Neuronal stem cell (in vitro differentiated cells): ENCODE data around the gene FOS.

Experiments used
- DNase-seq: peaks from one replicate; pipeline ENCODE4 v3.0.0-alpha.2; 2013; ENCODE audit warnings: low spot score
- H2AFZ ChIP-seq: one replicate; pipeline ENCODE4 v1.6.1; 2013; ENCODE audit warnings: mild to moderate bottlenecking, low read length, inconsistent platforms
- H2AK5ac ChIP-seq: 2 replicates; pipeline ENCODE4 v1.6.1; 2013; ENCODE audit warnings: low read depth, mild to moderate bottlenecking, inconsistent platforms, low read length, moderate library complexity, mixed read lengths
- H2BK120ac ChIP-seq: 2 replicates; pipeline ENCODE4 v1.6.1; 2013; ENCODE audit warnings: low read depth, mild to moderate bottlenecking, inconsistent platforms, low read length, moderate library complexity, mixed read lengths
- H2BK12ac ChIP-seq: one replicate; pipeline ENCODE4 v1.6.1; 2013; ENCODE audit warnings: low read length, inconsistent platforms
- H2BK15ac ChIP-seq: 2 replicates; pipeline ENCODE4 v1.6.1; 2013; ENCODE audit warnings: mild to moderate bottlenecking, low read length, inconsistent platforms, mixed read lengths
- H2BK5ac ChIP-seq: one replicate; pipeline ENCODE4 v1.6.1; 2013; ENCODE audit warnings: inconsistent platforms, mild to moderate bottlenecking, low read length, moderate library complexity
- H3K14ac ChIP-seq: one replicate; pipeline ENCODE4 v1.6.1; 2013; ENCODE audit warnings: low read length, inconsistent platforms
- H3K18ac ChIP-seq: 2 replicates; pipeline ENCODE4 v1.6.1; 2013; ENCODE audit warnings: low read length, inconsistent platforms
- H3K23ac ChIP-seq: 2 replicates; pipeline ENCODE4 v1.6.1; 2013; ENCODE audit warnings: low read depth, mild to moderate bottlenecking, mixed read lengths, low read length, inconsistent platforms; ENCODE audit not compliant: poor library complexity
- H3K27ac ChIP-seq: replicated peaks from 3 replicates; pipeline ENCODE4 v1.5.1; 2013; ENCODE audit warnings: low read length, inconsistent platforms
- H3K27me3 ChIP-seq, 3 experiments: 2 replicates each; pipeline ENCODE4 v1.6.1; 2013; ENCODE audit warnings: low read length in 3 of 3, mild to moderate bottlenecking in 2 of 3, inconsistent platforms in 1 of 3, low read depth in 1 of 3, mixed read lengths in 1 of 3, moderate library complexity in 1 of 3; ENCODE audit not compliant: control insufficient read depth in 3 of 3, insufficient read depth in 3 of 3
- H3K36me3 ChIP-seq, 2 donors: replicated peaks in 1 of 2; 2 replicates each; pipeline ENCODE4 v1.6.1; 2013; ENCODE audit warnings: low read length in 2 of 2; ENCODE audit not compliant: control insufficient read depth in 2 of 2, insufficient read depth in 2 of 2
- H3K4ac ChIP-seq: 2 replicates; pipeline ENCODE4 v1.6.1; 2013; ENCODE audit warnings: inconsistent platforms, mild to moderate bottlenecking, low read length, moderate library complexity
- H3K4me1 ChIP-seq, 2 donors: 1 replicate in 1 of 2; 2 replicates in 1 of 2; pipeline ENCODE4 v1.6.1; 2013; ENCODE audit warnings: low read length in 2 of 2, low read depth in 1 of 2; ENCODE audit not compliant: control insufficient read depth in 2 of 2, insufficient read depth in 1 of 2
- H3K4me2 ChIP-seq: one replicate; pipeline ENCODE4 v1.6.1; 2013; ENCODE audit warnings: mild to moderate bottlenecking, low read length, inconsistent platforms; ENCODE audit not compliant: insufficient read depth, poor library complexity, severe bottlenecking
- H3K4me3 ChIP-seq, 2 donors: 2 replicates each; pipeline ENCODE4 v1.5.1; 2013; ENCODE audit warnings: low read length in 2 of 2, mild to moderate bottlenecking in 2 of 2, inconsistent platforms in 1 of 2, moderate library complexity in 1 of 2
- H3K79me1 ChIP-seq: one replicate; pipeline ENCODE4 v1.6.1; 2013; ENCODE audit warnings: low read depth, mild to moderate bottlenecking, inconsistent platforms, low read length, moderate library complexity
- H3K9ac ChIP-seq: one replicate; pipeline ENCODE4 v1.6.1; 2013; ENCODE audit warnings: mild to moderate bottlenecking, low read depth, low read length, inconsistent platforms; ENCODE audit not compliant: poor library complexity
- H3K9me3 ChIP-seq, 2 donors: replicated peaks in 1 of 2; 2 replicates each; pipeline versions ENCODE3 to v1.6.1; 2013; ENCODE audit warnings: low read length in 2 of 2, mild to moderate bottlenecking in 2 of 2, inconsistent platforms in 1 of 2, low read depth in 1 of 2, mixed read lengths in 1 of 2, moderate library complexity in 1 of 2; ENCODE audit not compliant: control insufficient read depth in 2 of 2, insufficient read depth in 1 of 2
- H4K8ac ChIP-seq: one replicate; pipeline ENCODE4 v1.6.1; 2013; ENCODE audit warnings: low read depth, mild to moderate bottlenecking, inconsistent platforms, low read length, moderate library complexity
- H4K91ac ChIP-seq: one replicate; pipeline ENCODE4 v1.6.1; 2013; ENCODE audit warnings: low read length, low read depth, mild to moderate bottlenecking, inconsistent platforms; ENCODE audit not compliant: poor library complexity
- WGBS, 2 donors: extraction: QIAGEN DNeasy Blood & Tissue Kit; methylation state at CpG; one replicate each; pipeline ENCODE4 v1.1.7; 2013; ENCODE audit warnings: missing lambda C conversion rate in 2 of 2, mixed read lengths in 1 of 2; ENCODE audit not compliant: insufficient read length in 2 of 2, insufficient replicate concordance in 1 of 2; ENCODE audit errors: extremely low coverage in 2 of 2; 5-methylcytosine and 5-hydroxymethylcytosine counted together

Gene FOS

DNA sequence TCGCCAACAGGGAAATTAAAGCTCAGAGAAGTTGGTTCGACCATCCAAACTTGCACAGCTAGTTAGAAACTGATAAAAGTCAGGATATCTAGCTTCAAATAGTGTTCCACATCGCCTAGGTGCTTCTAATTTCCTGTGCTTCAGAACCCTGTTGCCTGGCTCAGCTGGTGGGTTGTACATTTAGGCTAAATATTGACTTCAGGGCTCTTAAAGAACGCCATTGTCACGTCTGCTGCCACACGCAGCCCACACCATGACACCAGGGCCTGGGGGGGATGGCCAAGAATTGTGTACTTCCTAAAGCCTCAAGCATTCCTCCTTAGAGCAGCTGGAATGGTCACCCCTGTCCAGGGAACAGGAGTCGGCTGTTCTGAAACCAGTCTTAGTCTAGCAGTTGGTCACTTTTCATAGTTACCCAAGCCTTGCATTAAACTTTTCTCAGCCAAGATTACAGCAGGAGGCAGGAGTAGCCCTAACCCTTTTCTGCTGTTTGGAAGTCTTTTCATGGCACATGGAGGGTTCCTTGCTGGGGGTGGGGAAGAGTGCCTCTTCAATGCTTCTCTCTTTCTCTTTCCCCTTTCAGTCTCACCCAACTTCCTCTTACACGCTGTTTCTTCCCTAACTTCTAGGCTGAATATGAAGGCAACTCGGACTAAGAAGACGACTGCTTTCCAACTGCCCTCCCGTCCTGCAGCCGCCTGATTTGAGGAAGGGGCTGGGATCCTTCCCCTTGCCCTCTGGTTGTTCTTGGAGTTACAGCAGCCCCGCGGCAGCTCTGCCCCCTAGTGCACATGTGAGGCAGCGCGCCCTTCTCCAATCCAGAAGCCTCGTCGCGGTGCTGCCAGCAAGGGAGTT, 17.1 kb downstream of the FOS start:
- Histone ChIP-seq H3K9ac (no peak overlapping the region), H2BK15ac (no peak overlapping the region), H2BK5ac (no peak overlapping the region), H2AFZ (peak overlapping the region; percentile 97), H3K36me3 (no peaks in the 10 kb centered on the region), H3K27ac (no peak overlapping the region), H3K23ac (no peak overlapping the region), H2BK12ac (no peak overlapping the region), H3K9me3 (no peaks in the 10 kb centered on the region), H3K4me3 (peak overlapping the region in 1 of 2 donors; percentile 79), H4K91ac (no peak overlapping the region), H3K79me1 (no peaks in the 10 kb centered on the region), H3K4me1 (peaks cover 7 to 11% of the 10 kb centered on the region in 2 donors), H3K14ac (no peak overlapping the region), H2BK120ac (no peak overlapping the region), H4K8ac (no peak overlapping the region), H3K4ac (no peak overlapping the region), H3K4me2 (peak overlapping the region; percentile 68), H3K27me3 (peaks cover 0 to 3% (median 0%) of the 10 kb centered on the region in 3 experiments), H2AK5ac (no peak overlapping the region), H3K18ac (peak overlapping the region; percentile 46)
- DNase-seq, result peak; percentile 79
- no CpG with 5 or more reads among the region's 19 CpGs for WGBS, 2 donors

DNA sequence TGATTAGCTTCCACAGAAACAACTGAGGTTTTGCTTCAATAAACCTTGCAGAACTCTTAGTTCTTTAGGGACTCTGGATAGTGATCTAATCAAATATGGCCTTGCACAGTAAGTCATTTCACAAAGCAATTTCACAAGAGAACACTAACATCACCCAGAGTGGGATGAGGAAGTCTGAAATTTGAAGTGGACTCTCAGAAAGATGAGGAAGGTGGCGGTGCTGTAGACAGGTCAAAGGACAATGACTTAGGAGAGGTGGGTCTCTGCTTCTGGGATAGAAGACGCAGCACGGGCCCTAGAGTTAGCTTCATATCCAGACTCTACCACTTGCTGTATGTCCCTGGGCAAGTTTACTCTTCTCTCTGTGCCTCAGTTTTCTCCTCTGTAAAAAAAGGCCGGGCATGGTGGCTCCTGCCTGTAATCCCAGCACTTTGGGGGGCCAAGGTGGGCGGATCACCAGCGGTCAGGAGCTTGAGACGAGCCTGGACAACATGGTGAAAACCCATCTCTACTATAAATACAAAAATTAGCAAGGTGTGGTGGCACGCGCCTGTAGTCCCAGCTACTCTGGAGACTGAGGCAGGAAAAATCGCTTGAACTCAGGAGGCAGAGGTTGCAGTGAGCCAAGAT, 18.9 kb downstream of the FOS start:
- H3K9ac ChIP-seq, result no peak overlapping the region
- H3K18ac ChIP-seq, result no peak overlapping the region
- no peaks in the 10 kb centered on the region for H3K9me3 ChIP-seq
- H4K8ac ChIP-seq, result no peak overlapping the region
- no peak overlapping the region for H2AK5ac ChIP-seq
- no peak overlapping the region for H2AFZ ChIP-seq
- no peak for DNase-seq
- H3K4me3 ChIP-seq, result no peak overlapping the region
- H3K23ac ChIP-seq, result no peak overlapping the region
- no peak overlapping the region for H2BK12ac ChIP-seq
- H3K14ac ChIP-seq, result no peak overlapping the region
- H3K79me1 ChIP-seq, result no peaks in the 10 kb centered on the region
- no CpG with 5 or more reads among the region's 10 CpGs for WGBS, 2 donors
- no peak overlapping the region for H3K4me2 ChIP-seq
- H3K27me3 ChIP-seq, result no peaks in the 10 kb centered on the region
- H3K4ac ChIP-seq, result no peak overlapping the region
- no peaks in the 10 kb centered on the region for H3K36me3 ChIP-seq
- H2BK15ac ChIP-seq, result no peak overlapping the region
- H3K4me1 ChIP-seq, result peaks cover 7 to 11% of the 10 kb centered on the region in 2 donors
- no peak overlapping the region for H4K91ac ChIP-seq
- H2BK120ac ChIP-seq, result no peak overlapping the region
- no peak overlapping the region for H2BK5ac ChIP-seq
- no peak overlapping the region for H3K27ac ChIP-seq

DNA sequence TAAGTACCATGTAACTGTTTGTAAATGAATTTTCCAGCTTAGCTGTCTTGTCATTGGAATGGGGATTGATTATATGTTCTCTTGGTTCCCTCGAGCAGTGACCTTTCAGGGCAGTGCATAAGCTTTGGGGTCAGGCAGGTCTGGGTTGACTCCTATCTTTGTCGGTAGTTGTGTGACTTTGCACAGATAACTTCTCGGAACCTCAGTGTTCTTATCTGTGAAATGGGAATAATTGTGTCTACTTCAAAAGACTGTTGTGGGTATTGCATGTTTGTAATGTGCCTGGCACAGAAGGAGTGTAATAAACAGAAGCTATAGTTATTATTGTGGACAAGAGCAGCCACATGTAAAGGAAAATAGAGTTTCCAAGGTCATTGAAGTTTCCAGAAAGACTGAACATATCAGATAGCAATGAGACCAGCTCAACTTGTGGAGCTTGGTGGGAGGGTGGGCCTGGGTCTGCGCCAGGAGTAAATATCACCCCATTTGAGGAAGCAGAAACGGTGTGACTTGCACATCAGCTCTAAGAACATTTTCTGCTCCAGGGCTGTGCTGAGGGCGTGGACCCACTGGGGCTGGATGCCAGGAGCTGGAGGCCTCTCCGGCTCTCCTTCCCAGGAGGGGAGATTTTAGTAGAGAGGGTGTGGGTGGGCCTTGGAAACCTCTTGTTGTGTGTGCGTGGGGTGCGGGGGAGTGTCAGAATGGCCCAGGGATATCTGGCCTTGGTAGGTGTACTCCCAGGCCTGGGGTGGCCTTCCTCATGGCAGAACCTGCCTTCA, 19.7 kb downstream of the FOS start:
- H2BK120ac ChIP-seq, result no peak overlapping the region
- no peak overlapping the region for H3K23ac ChIP-seq
- H4K8ac ChIP-seq, result no peak overlapping the region
- WGBS, 2 donors, result no CpG with 5 or more reads among the region's 9 CpGs
- no peak overlapping the region for H3K14ac ChIP-seq
- H3K36me3 ChIP-seq, result no peaks in the 10 kb centered on the region
- no peak overlapping the region for H3K9ac ChIP-seq
- H4K91ac ChIP-seq, result no peak overlapping the region
- H3K27me3 ChIP-seq, result no peaks in the 10 kb centered on the region
- no peak overlapping the region for H3K4ac ChIP-seq
- H3K4me1 ChIP-seq, result peaks cover 7 to 12% of the 10 kb centered on the region in 2 donors
- no peak overlapping the region for H3K18ac ChIP-seq
- no peak overlapping the region for H3K4me2 ChIP-seq
- no peak overlapping the region for H2BK5ac ChIP-seq
- H2BK12ac ChIP-seq, result no peak overlapping the region
- H2BK15ac ChIP-seq, result no peak overlapping the region
- no peak overlapping the region for H3K4me3 ChIP-seq
- no peaks in the 10 kb centered on the region for H3K79me1 ChIP-seq
- no peak overlapping the region for H2AK5ac ChIP-seq
- no peak overlapping the region for H3K27ac ChIP-seq
- H3K9me3 ChIP-seq, result no peaks in the 10 kb centered on the region
- DNase-seq, result no peak
- H2AFZ ChIP-seq, result no peak overlapping the region

DNA sequence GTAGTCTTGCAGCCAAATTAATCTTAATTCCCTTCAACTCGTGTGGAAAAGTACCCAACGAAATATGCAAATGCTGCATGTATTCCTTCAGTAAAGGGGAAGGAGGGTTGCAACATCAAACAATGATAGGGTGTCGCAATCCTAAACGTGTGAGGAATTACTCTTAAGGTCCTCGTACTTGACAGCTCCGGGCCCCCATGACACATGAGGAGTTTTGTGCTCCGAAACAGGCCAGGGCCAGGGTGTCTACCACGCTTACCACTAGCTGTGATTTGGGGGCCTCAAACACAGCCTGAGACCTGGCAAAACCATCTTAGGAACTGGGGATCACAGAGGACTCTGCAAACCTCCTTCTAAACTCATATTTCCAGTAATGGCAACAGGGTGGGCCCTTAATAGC, 20.4 kb downstream of the FOS start:
- H3K14ac ChIP-seq, result no peak overlapping the region
- H3K36me3 ChIP-seq, result no peaks in the 10 kb centered on the region
- H2AFZ ChIP-seq, result no peak overlapping the region
- H3K4ac ChIP-seq, result no peak overlapping the region
- peaks cover 7 to 12% of the 10 kb centered on the region in 2 donors for H3K4me1 ChIP-seq
- no CpG with 5 or more reads among the region's 8 CpGs for WGBS, 2 donors
- H4K8ac ChIP-seq, result no peak overlapping the region
- H3K27me3 ChIP-seq, result no peaks in the 10 kb centered on the region
- no peaks in the 10 kb centered on the region for H3K79me1 ChIP-seq
- DNase-seq, result no peak
- no peaks in the 10 kb centered on the region for H3K9me3 ChIP-seq
- H2BK12ac ChIP-seq, result no peak overlapping the region
- no peak overlapping the region for H3K4me3 ChIP-seq
- H2BK120ac ChIP-seq, result no peak overlapping the region
- no peak overlapping the region for H3K9ac ChIP-seq
- H3K4me2 ChIP-seq, result no peak overlapping the region
- H2BK5ac ChIP-seq, result no peak overlapping the region
- H3K23ac ChIP-seq, result no peak overlapping the region
- no peak overlapping the region for H3K18ac ChIP-seq
- no peak overlapping the region for H2BK15ac ChIP-seq
- no peak overlapping the region for H3K27ac ChIP-seq
- no peak overlapping the region for H2AK5ac ChIP-seq
- H4K91ac ChIP-seq, result no peak overlapping the region
